Right lobe of liver (tissue), 6 donors: ENCODE data around the gene CAMK1G. TPM values are rescaled to one million over a fixed set of nuclear protein-coding genes. Genes with fewer than 3 reads are reported as not detected.

Experiments used
- ATAC-seq, 4 donors: fragments of 200-7000 bp; cut with Tn5 transposase; one replicate each; pipeline ENCODE4 v1.9.1; 2020; ENCODE audit warnings: mild to moderate bottlenecking in 4 of 4, moderate library complexity in 4 of 4
- DNase-seq, 3 donors: peaks; one replicate each; pipeline ENCODE4 v3.0.0-alpha.2; 2020
- H3K27ac ChIP-seq, 3 donors: fragments of 200-600 bp; one replicate each; pipeline ENCODE4 v1.8.0; 2022
- H3K27me3 ChIP-seq, 2 donors: fragments of 200-600 bp; one replicate each; pipeline ENCODE4 v1.8.0; 2022
- H3K36me3 ChIP-seq, 4 donors: fragments of 200-600 bp; sonication (generic) in 1 of 4; one replicate each; pipeline versions ENCODE4 v1.5.1 to v1.8.0; 2017 to 2022; ENCODE audit warnings: control low read depth in 1 of 4
- H3K4me1 ChIP-seq, 4 donors: fragments of 200-600 bp; sonication (generic) in 1 of 4; one replicate each; pipeline versions ENCODE4 v1.5.1 to v1.8.0; 2017 to 2022; ENCODE audit warnings: control low read depth in 1 of 4
- H3K4me3 ChIP-seq, 3 donors: fragments of 200-600 bp; one replicate each; pipeline ENCODE4 v1.8.0; 2022
- H3K9me3 ChIP-seq, 4 donors: fragments of 200-600 bp; sonication (generic) in 1 of 4; one replicate each; pipeline versions ENCODE4 v1.5.1 to v1.8.0; 2017 to 2022; ENCODE audit warnings: control low read depth in 1 of 4
- CTCF ChIP-seq, 4 donors: fragments of 200-600 bp in 3 of 4; fragments of 450-650 bp in 1 of 4; IDR thresholded peaks; one replicate each; pipeline versions ENCODE4 v1.5.1 to v1.8.0; 2016 to 2022; ENCODE audit warnings: antibody characterized with exemption in 4 of 4, mild to moderate bottlenecking in 2 of 4
- POLR2A ChIP-seq: fragments of 450-650 bp; IDR thresholded peaks from one replicate; pipeline ENCODE4 v1.6.1; 2017; ENCODE audit warnings: antibody characterized with exemption, mild to moderate bottlenecking
- whole genome bisulfite sequencing: methylation state at CpG from one replicate; pipeline ENCODE4 v1.1.6; 2018; ENCODE audit warnings: low coverage, low lambda C conversion rate; ENCODE audit not compliant: insufficient coverage; ENCODE audit errors: missing lambda C conversion rate; 5-methylcytosine and 5-hydroxymethylcytosine counted together
- intact Hi-C, 2 donors: fragments of 100-400 bp; cut with DNase I; formaldehyde crosslinking; loops; one replicate each; pipeline versions ENCODE4 v1.11.2 to v1.14.1; 2022
- total RNA-seq, 6 experiments: library from RNA; depleted of rRNA in 2 of 6; stranded (reverse); fragments of >200 nt in 2 of 6; fragmentation: NEBNext Ultra II Directional in 3 of 6; extraction: Animal tissue kit (Norgen Biotek cat#: 25700) in 3 of 6; gene quantifications; one replicate each; pipeline versions ENCODE4 v1.1.0 to v1.2.4, GENCODE V29; 2016 to 2023
- donor health status: DM: no; HTN: yes; CAD: no.
- donor health status: DM: no; HTN: no; CAD: no.
- donor health status: DM: no; HTN: no; CAD: no.
- donor health status: DM: no; HTN: yes; CAD: no.
- donor health status: DM: no; HTN: yes; CAD: no.

The CAMK1G gene
- total RNA-seq, 6 experiments from 2014 or later = 0.17 to 0.80 (median 0.37) TPM; not detected in 2

DNA sequence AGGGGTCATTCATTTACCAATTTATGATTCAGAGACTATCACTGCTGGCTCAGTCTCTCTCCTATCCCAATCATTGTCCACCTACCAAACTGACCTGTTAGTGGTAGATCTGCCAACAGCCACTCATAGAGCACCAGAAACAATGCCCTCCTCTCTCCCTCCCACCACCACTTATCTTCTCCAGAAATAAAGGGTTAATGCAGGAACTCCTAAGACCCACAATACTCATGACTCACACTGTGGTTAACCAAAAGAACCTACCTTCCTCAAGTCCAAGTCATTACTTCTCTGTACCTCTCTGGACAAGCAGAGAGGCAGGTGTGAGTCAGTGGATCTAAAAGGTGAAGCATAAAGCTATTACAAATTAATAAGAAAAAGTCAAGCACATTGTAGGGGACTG lies 40.9 kb upstream of the CAMK1G start:
- Histone ChIP-seq H3K4me3 (no peak overlapping the region), H3K36me3 (no peaks in the 10 kb centered on the region), H3K4me1 (no peaks in the 10 kb centered on the region), H3K27me3 (no peaks in the 10 kb centered on the region), H3K9me3 (no peaks in the 10 kb centered on the region), H3K27ac (no peak overlapping the region)
- intact Hi-C loops = no loop called here
- no peak for DNase-seq
- ATAC-seq = no peak
- no peak for TF ChIP-seq CTCF (IDR thresholded peaks at IDR 0.05)
- TF ChIP-seq POLR2A = no peak

DNA sequence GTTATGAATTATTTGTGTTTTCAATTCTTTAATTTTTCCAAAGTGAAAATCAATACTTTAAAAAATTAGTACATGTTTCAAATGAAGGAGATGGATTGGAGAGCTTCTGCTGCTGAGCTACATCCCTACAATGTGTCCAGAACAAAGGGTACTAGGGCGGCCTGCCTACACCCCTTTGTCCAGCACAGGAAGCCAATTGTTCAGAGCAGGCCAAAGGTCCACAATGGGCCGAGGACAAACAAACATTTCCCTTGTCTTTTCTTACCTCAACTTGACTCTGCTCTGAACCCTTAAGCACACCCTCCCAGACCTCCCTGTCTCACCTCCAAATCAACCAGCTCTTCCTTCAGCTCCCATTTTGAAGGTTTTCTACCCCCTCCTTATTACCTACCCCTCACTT lies 39.4 kb upstream of the CAMK1G start:
- ATAC-seq = no peak
- Histone ChIP-seq H3K4me1 (no peaks in the 10 kb centered on the region), H3K4me3 (no peak overlapping the region), H3K36me3 (no peaks in the 10 kb centered on the region), H3K9me3 (no peaks in the 10 kb centered on the region), H3K27me3 (no peaks in the 10 kb centered on the region), H3K27ac (no peak overlapping the region)
- 47% methylated on average over 2 of the region's 2 CpGs for WGBS
- TF ChIP-seq POLR2A (no peak), CTCF (IDR thresholded peaks at IDR 0.05) (no peak)
- DNase-seq = no peak
- intact Hi-C loops = no loop called here

DNA sequence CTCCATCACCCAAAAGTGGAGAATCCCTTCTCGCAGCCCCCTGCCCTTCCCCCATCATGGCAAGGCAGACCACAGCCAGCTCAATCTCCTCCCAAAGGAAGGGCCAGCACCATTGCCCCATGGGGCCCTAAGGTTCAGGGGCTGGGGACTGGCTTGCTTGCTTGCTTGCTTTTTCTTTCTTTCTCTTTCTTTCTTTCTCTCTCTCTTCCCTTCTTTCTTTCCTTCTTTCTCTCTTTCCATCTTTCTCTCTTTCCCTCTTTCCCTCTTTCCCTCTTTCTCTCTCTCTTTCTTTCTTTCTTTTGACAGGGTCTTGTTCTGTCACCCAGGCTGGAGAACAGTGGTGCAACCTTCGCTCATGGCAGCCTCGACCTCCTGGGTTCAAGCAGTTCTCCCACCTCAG lies 38.1 kb upstream of the CAMK1G start:
- TF ChIP-seq POLR2A (no peak), CTCF (IDR thresholded peaks at IDR 0.05) (no peak)
- H3K4me1 ChIP-seq = no peaks in the 10 kb centered on the region

DNA sequence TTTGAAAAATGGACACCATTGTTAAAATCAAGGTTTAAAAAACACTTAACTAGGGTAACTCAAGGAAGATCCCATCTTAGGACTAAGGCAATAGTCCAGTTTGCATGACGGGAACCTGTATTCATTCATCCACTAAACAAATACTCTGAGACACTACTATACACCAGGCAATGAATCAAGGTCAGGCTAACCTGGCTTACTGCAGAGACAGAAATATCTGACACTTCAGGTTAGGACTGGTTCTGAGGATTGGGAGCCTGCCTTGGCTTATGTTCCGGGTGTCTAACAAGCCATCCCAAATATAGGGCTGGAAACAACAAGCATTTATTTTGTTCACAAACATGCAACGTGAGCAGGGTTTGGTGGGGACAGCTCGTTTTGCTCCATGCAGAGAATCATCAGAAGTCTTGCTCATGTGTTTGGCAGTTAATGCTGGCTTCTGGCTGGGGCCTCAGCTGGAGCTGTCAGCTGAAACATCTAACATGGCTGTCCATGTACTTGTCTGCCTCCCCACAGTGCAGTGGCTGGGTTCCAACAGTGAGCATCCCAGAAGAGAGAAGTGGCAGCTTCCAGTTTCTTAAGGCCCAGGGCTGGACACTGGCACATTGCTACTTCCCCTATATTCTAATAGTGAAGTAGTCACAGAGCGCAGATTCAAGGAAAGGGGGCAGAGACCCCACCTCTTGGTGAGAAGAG lies 37.0 kb upstream of the CAMK1G start:
- Histone ChIP-seq H3K4me3 (no peak overlapping the region), H3K4me1 (no peaks in the 10 kb centered on the region), H3K27me3 (no peaks in the 10 kb centered on the region), H3K27ac (no peak overlapping the region), H3K36me3 (no peaks in the 10 kb centered on the region), H3K9me3 (no peaks in the 10 kb centered on the region)
- WGBS = 80% methylated on average over 5 of the region's 5 CpGs
- TF ChIP-seq CTCF (IDR thresholded peaks at IDR 0.05) = no peak
- TF ChIP-seq POLR2A = no peak
- ATAC-seq (no peak), DNase-seq (no peak)
- intact Hi-C loops = no loop called here

More for the DNA sequence above, 38.1 kb upstream of the CAMK1G start:
- Histone ChIP-seq H3K27ac (no peak overlapping the region), H3K4me3 (no peak overlapping the region), H3K9me3 (no peaks in the 10 kb centered on the region), H3K36me3 (no peaks in the 10 kb centered on the region), H3K27me3 (no peaks in the 10 kb centered on the region)
- 71% methylated on average over 2 of the region's 3 CpGs for WGBS
- intact Hi-C loops = no loop called here
- no peak for DNase-seq
- no peak for ATAC-seq

DNA sequence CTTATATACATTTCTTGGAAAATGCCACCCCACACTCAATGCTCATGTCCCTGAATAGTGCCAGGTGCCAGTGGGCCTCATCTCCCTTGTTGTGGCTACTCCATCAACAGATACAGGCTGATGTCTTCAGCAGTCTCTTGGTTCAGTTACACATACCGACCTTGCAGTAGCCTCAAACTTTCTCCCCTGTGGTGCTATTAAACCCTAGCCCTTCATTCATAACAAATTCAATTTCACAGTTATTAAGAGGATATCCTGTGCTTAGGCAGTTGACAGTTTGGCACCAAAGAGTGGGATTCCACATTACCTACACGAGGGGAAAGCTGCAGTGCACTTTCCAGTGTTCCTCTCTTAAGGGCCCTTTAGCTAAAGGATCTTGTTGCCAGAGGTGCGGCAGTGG lies 35.9 kb upstream of the CAMK1G start:
- no peaks in the 10 kb centered on the region for H3K27me3 ChIP-seq
- WGBS = 53% methylated on average over 3 of the region's 3 CpGs
- no peak overlapping the region for H3K27ac ChIP-seq
- H3K4me3 ChIP-seq = no peak overlapping the region
- DNase-seq (no peak), ATAC-seq (no peak)
- no peaks in the 10 kb centered on the region for H3K4me1 ChIP-seq
- no peaks in the 10 kb centered on the region for H3K36me3 ChIP-seq
- intact Hi-C loops = no loop called here
- no peak for TF ChIP-seq POLR2A
- TF ChIP-seq CTCF (IDR thresholded peaks at IDR 0.05) = no peak
- no peaks in the 10 kb centered on the region for H3K9me3 ChIP-seq
